HG03135 (cell line): Measurements from ENCODE around the gene TAGLN3.
A peak's percentile ranks its signal among the peaks of the same experiment; 100 is the strongest.

ENCODE experiments used
- ATAC-seq: cut with Tn5 transposase; IDR thresholded peaks from one replicate; pipeline ENCODE4 v1.9.1; 2021; ENCODE audit warnings: mild to moderate bottlenecking, moderate library complexity; ENCODE audit not compliant: unreplicated experiment

The TAGLN3 gene

GRCh38 chr3:112043621-112044201, 45.0 kb downstream of the TAGLN3 start:
- ATAC-seq: peak; percentile 87

GRCh38 chr3:112046599-112046998, 47.9 kb downstream of the TAGLN3 start:
- no peak for ATAC-seq

GRCh38 chr3:112047264-112047663, 48.5 kb downstream of the TAGLN3 start:
- no peak for ATAC-seq

GRCh38 chr3:112048911-112049310, 50.2 kb downstream of the TAGLN3 start:
- no peak for ATAC-seq

GRCh38 chr3:112053229-112053628, 54.5 kb downstream of the TAGLN3 start:
- no peak for ATAC-seq

GRCh38 chr3:112056451-112056929, 57.8 kb downstream of the TAGLN3 start:
- ATAC-seq: no peak

GRCh38 chr3:112059497-112059896, 60.8 kb downstream of the TAGLN3 start:
- no peak for ATAC-seq

GRCh38 chr3:112061152-112061551, 62.4 kb downstream of the TAGLN3 start:
- ATAC-seq: no peak
